Stimulated activated naive B cell treated with anti-CD40 and anti-IgM and Interleukin-4, amounts not matched to agents 10 μg/mL and 1 μg/mL and 100 μg/mL, for 72 hours (primary cell): ENCODE measurements around the gene TUBGCP6.

Experiments
- ATAC-seq, 2 donors: fragments of 150-1000 bp; cut with Tn5 transposase; replicated peaks; 2 replicates each; pipeline ENCODE4 v1.10.0; 2021; ENCODE audit warnings: moderate library complexity in 1 of 2
- DNase-seq: peaks from one replicate; pipeline ENCODE4 v3.0.0; 2021
- H3K27ac Mint-ChIP-seq: one replicate; pipeline ENCODE4 v1.8.0; 2022; ENCODE audit warnings: mild to moderate bottlenecking, mixed read lengths
- H3K27me3 Mint-ChIP-seq, 2 donors: one replicate each; pipeline ENCODE4 v1.8.0; 2022; ENCODE audit warnings: mixed read lengths in 2 of 2
- H3K36me3 Mint-ChIP-seq, 2 donors: one replicate each; pipeline ENCODE4 v1.8.0; 2022; ENCODE audit warnings: mixed read lengths in 2 of 2, mild to moderate bottlenecking in 1 of 2
- H3K4me1 Mint-ChIP-seq, 2 donors: one replicate each; pipeline ENCODE4 v1.8.0; 2022; ENCODE audit warnings: mixed read lengths in 2 of 2, mild to moderate bottlenecking in 1 of 2
- H3K4me3 Mint-ChIP-seq, 2 donors: one replicate each; pipeline ENCODE4 v1.8.0; 2022; ENCODE audit warnings: mild to moderate bottlenecking in 2 of 2, mixed read lengths in 2 of 2, moderate library complexity in 1 of 2
- H3K9me3 Mint-ChIP-seq, 2 donors: one replicate each; pipeline ENCODE4 v1.8.0; 2022; ENCODE audit warnings: mixed read lengths in 2 of 2, mild to moderate bottlenecking in 1 of 2

TUBGCP6 gene

DNA sequence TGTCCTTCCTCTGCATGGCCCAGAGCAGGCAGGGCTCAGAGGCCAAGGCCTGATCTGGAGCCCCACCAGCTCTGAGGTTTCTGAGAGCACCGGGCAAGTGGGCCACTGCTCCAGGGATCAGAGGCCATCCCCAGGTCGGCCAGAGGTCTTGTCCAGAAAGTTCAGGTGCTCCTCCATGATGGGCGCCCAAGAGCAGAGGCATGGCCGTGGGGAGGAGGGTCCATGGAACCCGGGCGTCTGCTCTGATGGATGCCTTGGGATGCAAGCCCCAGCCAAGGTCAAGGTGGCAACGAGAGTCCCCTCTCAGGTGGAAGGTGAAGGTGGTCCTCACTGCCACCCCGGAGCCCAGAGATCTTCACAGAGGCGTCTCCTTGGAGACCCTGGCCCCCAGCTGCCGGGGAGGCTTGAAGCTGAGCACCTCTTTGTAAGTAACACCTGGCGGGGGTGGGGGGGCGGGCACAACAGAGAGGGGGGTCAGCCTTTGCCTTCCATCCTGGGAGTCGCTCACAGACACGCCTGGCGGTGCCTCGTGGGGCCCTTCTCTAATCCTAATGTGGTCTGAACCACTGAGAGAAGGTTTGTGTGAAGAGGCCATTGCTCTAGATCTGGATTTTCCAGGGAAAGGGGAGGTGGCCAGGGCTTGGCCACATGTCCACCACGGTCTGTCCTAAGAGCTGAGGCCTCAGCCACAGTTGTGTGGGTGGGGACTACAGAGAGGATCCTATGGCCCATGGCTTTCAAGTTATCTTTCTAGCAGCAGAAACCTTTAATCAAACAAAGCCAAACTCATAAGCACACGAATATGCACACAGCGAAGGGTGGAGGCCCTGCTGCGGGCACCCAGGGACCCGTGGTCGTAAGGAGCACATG, 8.5 kb upstream of the TUBGCP6 start:
- ATAC-seq (no peak), DNase-seq (no peak)
- H3K4me3 Mint-ChIP-seq: no peak overlapping the region
- H3K9me3 Mint-ChIP-seq: no peaks in the 10 kb centered on the region
- no peak overlapping the region for H3K27ac Mint-ChIP-seq
- peaks cover 0 to under 1% of the 10 kb centered on the region in 2 donors for H3K27me3 Mint-ChIP-seq
- H3K4me1 Mint-ChIP-seq: peaks cover 4 to 23% of the 10 kb centered on the region in 2 donors
- H3K36me3 Mint-ChIP-seq: peaks cover 1 to 3% of the 10 kb centered on the region in 2 donors

DNA sequence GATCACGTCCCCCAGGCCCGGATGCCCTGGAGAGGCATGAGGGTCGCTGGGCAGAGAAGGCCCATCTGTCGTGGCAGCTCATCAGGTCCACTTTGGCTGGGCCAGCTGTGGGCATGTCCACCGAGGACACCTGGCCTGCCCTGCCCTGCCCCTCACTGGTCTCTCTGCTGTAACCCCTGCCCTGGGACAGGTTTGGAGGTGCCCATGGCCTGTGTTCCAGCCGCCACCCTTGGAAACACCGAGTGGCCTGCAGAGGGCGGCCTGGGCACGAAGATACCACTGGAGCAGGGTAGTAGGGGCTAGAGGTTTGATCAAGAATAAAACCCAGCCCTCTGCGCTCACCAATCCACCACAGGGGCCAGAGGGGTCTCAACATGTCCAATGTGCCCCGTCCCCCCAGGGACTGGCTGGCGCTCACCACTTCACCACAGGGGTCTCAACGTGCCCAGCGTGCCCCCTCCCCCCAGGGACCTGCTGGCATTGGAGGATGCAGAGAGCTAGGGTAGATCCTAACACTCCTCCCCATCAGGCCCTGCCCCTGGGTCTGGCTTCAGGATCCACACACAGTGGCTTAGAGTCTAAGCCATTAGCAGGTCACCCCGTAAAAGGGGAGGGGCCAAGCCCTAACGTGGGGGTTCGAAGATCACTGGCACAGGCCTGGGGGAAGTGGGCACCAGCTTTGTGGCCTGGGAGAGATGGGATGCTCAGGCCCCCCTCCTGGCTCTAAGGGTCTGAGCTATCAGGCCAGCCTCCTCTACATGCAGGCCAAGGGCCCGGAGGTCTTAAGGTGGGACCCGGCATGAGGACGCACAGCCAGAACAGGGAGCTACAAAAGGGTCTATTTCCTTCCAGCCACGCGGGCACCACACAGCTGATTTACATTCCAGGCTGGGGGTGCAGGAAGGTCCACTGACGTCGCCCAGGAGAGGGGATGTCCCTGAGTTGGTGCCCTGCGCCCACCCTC, 7.5 kb upstream of the TUBGCP6 start:
- H3K4me1 Mint-ChIP-seq: peaks cover 10 to 30% of the 10 kb centered on the region in 2 donors
- H3K4me3 Mint-ChIP-seq: peak overlapping the region; percentile 46 to 87
- ATAC-seq (peak; percentile 76 to 77), DNase-seq (peak; percentile 68)
- peaks cover 6 to 9% of the 10 kb centered on the region in 2 donors for H3K36me3 Mint-ChIP-seq
- H3K27me3 Mint-ChIP-seq: no peaks in the 10 kb centered on the region
- no peaks in the 10 kb centered on the region for H3K9me3 Mint-ChIP-seq
- H3K27ac Mint-ChIP-seq: no peak overlapping the region

DNA sequence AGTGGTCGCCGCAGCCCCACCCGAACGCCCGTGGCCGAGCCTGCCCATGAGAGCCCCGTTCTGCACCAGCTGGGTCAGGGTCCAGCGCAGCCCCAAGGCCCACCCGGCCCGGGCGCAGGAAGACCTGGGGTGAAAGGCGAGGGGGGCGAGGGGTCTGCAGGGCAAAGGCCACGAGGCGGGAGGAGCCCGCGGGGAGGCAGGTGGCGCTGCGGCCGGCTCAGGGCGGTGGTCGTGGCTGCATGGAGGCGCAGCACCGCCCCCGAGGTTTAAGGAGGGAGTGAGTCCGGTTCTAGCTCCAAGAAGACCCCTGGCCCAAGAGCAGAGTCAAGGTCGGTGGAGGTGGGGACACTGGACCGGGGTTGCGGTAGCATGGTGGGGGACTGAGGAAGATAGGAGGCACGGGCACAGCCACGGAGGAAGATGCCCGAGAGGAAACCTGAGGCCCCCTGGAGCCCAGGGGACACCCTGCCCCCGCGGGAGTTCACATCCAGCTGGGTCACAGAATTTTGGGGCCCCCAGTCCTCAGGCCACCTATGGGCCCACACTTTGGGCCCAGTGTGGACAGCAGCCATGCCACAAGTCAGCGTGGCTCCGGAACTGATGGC, 6.8 kb upstream of the TUBGCP6 start:
- H3K9me3 Mint-ChIP-seq: no peaks in the 10 kb centered on the region
- H3K27ac Mint-ChIP-seq: no peak overlapping the region
- H3K27me3 Mint-ChIP-seq: no peaks in the 10 kb centered on the region
- H3K4me3 Mint-ChIP-seq: peak overlapping the region; percentile 46 to 87
- H3K36me3 Mint-ChIP-seq: peaks cover 10 to 11% of the 10 kb centered on the region in 2 donors
- peaks cover 13 to 34% of the 10 kb centered on the region in 2 donors for H3K4me1 Mint-ChIP-seq
- no peak for DNase-seq
- peak; percentile 3 to 11 for ATAC-seq

GRCh38 chr22:50250555-50251476, 6.0 kb upstream of the TUBGCP6 start, which contains the start of gene HDAC10:
HDAC10 (minus strand) TSS chr22:50251265; CDS start chr22:50251032, 233 bp downstream.
- H3K27ac Mint-ChIP-seq: peak within 1 kb of the TSS; percentile 59
- H3K4me3 Mint-ChIP-seq: peak within 1 kb of the TSS; percentile 85 to 87
- no peaks in the 10 kb centered on the region for H3K27me3 Mint-ChIP-seq
- no peaks in the 10 kb centered on the region for H3K9me3 Mint-ChIP-seq
- DNase-seq (peak; percentile 75), ATAC-seq (peak; percentile 85 to 89)
- peaks cover 13 to 39% of the 10 kb centered on the region in 2 donors for H3K4me1 Mint-ChIP-seq
- H3K36me3 Mint-ChIP-seq: peaks cover 10 to 11% of the 10 kb centered on the region in 2 donors

- ATAC-seq (no peak), DNase-seq (no peak)
- Mint-ChIP-seq H3K27ac (peak overlapping the region; percentile 9), H3K4me1 (peaks cover 13 to 43% of the 10 kb centered on the region in 2 donors), H3K4me3 (peak overlapping the region; percentile 85 to 87), H3K9me3 (no peaks in the 10 kb centered on the region), H3K27me3 (no peaks in the 10 kb centered on the region), H3K36me3 (peaks cover 10% of the 10 kb centered on the region in 2 donors)
Measured at GRCh38 chr22:50250249-50250554, 5.4 kb upstream of the TUBGCP6 start.

DNA sequence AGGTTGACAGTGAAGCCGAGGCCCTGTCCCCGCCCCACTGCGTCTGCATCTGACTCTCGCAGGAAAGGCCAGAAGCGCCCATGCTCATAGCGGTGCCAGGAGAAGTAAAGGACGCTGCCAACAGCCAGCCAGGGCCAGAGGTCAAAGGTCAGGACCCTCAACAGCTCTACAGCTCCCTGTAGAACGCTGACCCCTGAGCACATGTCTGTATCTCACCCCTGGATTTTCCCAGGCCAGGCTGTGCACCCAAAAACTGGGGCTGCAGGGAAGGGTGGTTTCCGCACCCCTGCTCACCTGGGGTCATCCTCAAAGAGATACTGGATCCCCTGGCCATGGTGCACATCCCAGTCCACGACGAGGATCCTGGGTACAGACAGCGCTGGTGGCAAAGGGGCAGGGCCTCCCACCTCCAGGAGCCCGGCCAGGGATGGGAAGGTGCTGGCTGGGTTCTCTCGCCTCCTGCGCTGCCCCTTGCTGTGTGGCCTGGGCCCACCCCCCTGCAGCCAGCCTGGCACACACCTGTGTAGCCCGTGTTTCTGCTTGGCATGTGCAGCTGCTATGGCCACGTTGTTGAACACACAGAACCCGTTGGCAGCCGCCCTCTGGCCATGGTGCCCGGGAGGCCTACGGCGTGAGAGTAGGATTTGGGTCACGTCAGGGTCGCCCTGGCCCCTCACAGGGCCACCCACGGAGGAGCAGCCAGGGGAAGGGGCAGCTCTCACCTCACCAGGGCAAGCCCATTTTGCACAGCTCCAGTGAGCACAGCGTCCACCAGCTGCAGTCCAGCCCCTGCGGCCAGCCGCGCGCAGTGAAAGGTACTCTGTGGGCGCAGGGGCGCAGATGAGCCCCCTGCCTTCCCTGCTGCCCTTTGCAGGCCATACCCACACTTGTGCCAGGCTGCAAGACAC, 4.8 kb upstream of the TUBGCP6 start:
- H3K27ac Mint-ChIP-seq: peak overlapping the region; percentile 9
- H3K4me3 Mint-ChIP-seq: peak overlapping the region; percentile 85 to 87
- peaks cover 16 to 49% of the 10 kb centered on the region in 2 donors for H3K4me1 Mint-ChIP-seq
- H3K27me3 Mint-ChIP-seq: no peaks in the 10 kb centered on the region
- ATAC-seq (no peak), DNase-seq (no peak)
- no peaks in the 10 kb centered on the region for H3K9me3 Mint-ChIP-seq
- H3K36me3 Mint-ChIP-seq: peaks cover 14% of the 10 kb centered on the region in 2 donors

DNA sequence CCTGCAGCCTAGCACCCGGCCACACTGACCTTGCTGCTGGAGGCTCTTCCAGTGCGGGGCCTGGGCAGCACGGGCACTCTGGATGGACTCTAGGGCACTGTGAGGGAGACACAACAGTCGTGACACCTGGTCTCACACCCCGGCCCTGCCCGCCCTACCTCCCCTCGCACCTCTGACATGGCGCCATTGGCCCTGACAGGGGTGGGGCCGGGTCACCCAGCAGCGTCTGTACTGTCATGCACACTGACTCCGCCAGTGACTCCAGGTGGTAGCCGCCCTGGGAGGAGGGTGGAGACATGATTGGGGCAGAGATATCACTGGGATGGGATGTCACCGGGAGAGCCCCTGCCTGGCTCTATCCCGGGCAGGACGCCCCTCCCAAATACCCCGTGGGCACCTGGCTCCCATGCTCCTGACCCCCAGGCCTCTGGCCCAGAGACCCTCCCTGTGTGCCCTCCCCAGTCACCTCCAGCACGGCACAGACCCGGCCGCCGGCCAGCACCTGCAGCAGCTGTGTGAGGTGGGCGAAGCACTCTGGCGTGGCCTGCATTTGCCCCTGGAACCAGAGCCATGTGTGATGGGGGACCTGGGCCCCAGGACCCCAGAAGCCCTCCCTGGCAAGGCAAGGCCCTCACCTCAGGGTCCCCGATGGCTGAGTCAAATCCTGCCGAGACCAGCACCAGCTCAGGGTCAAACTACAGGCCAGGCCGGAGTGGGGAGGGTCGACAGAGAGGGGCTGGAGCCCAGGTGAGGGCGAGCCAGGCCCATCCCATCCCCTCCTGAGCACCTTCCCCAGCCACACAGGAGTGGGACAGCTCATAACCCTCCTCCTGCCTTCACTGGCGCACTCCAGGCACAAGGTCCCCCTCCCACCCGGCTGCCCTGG, 3.6 kb upstream of the TUBGCP6 start:
- Mint-ChIP-seq H3K9me3 (no peaks in the 10 kb centered on the region), H3K27me3 (no peaks in the 10 kb centered on the region), H3K4me3 (no peak overlapping the region), H3K36me3 (peaks cover 14% of the 10 kb centered on the region in 2 donors), H3K27ac (no peak overlapping the region), H3K4me1 (peaks cover 21 to 55% of the 10 kb centered on the region in 2 donors)
- ATAC-seq: no peak
- DNase-seq: no peak

GRCh38 chr22:50247748-50248147, 2.9 kb upstream of the TUBGCP6 start:
- Mint-ChIP-seq H3K4me3 (no peak overlapping the region), H3K36me3 (peaks cover 14% of the 10 kb centered on the region in 2 donors), H3K27me3 (no peaks in the 10 kb centered on the region), H3K27ac (peak overlapping the region; percentile 25), H3K4me1 (peaks cover 21 to 59% of the 10 kb centered on the region in 2 donors), H3K9me3 (no peaks in the 10 kb centered on the region)
- no peak for DNase-seq
- no peak for ATAC-seq

DNA sequence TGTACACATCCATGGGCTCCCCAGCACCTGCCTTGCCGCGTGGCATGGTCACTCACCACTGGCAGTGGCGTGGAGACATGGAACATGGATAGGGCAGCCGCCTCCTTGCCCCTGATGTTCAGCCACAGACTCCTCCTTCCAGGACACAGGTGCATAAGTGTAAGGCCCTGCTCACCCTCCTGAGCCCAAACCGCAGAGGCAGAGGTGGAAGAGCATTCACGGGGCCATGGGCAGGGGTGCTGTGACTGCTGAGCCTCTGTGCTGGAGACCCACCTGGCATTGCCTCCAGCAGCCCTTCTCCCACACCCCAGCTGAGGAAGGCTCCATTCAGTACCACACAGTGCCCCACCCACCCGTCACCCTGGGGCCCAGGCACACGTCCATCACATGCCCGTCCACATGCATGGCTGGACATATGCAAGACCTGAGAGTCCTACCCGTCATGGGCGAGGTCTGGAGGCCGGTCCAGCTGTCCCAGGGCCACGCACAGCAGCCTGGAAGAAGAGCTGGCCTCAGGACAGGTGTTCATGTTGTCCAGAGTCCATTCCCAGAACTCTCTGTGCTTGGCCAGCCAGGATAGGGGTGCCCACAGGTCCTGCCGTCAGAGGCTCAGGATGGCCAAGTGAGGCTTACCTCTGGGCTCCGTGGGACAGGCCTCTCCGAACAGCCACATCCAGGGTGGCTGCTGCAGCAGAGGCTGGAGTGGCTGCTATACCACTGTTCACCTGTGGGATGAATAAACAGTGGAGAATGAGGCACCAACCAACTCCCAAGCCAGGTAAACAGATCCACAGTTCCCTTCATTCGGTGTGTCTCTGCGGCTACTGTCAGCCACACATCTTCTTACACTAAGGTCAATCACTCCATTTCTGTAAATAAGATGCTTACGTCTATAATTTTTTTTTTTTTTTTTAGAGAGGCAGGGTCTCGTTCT, 1.7 kb upstream of the TUBGCP6 start:
- ATAC-seq: no peak
- H3K9me3 Mint-ChIP-seq: no peaks in the 10 kb centered on the region
- H3K4me3 Mint-ChIP-seq: peak overlapping the region; percentile 98 to 100
- H3K27me3 Mint-ChIP-seq: no peaks in the 10 kb centered on the region
- H3K27ac Mint-ChIP-seq: peak overlapping the region; percentile 75
- no peak for DNase-seq
- H3K4me1 Mint-ChIP-seq: peaks cover 25 to 61% of the 10 kb centered on the region in 2 donors
- H3K36me3 Mint-ChIP-seq: peaks cover 14% of the 10 kb centered on the region in 2 donors

DNA sequence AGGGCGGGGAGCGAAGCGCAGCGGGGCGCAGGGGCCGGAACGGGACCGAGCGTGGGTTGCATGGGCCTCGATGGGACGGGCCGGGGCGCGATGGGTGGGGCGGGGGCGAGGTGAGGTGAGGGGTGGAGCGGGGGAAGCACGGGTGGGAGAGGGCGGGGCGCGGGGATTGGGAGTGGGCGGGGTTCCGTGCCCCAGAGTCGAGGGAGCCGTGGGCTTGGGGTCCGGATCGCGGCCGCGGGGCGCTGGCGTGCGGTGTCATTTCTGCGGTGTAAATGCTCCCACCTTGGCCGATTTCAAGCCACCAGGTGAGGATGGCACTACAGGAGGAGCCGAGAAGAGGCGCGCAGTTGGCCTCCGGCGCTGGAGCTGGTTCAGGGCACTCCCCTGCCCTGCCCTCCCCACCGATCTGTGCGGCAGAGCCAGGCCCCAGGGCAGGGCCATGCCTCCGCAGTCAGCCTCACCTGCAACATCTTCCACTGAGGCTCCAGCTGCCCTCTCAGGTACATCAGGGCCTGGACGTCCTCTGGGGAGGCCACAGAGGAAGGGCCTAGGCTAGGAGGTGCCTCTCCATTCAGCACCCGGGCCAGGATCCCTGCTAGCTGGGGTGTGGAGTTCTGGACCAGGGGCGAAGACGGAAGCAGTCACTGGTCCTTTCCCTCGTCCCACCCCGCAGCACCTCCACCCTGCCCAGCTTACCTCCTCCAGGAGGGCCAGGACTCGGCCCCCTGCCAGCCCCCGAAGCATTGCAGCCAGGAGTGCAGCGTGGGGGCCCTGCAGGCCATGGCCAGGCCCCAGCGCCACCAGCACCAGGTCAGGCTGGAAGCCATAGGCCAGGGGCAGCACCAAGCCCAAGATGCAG, 620 bp upstream of the TUBGCP6 start:
- no peak for DNase-seq
- peak; percentile 4 to 17 for ATAC-seq
- Mint-ChIP-seq H3K36me3 (peaks cover 14% of the 10 kb centered on the region in 2 donors), H3K9me3 (no peaks in the 10 kb centered on the region), H3K4me1 (peaks cover 30 to 66% of the 10 kb centered on the region in 2 donors), H3K4me3 (peak overlapping the region; percentile 98 to 100), H3K27ac (peak overlapping the region; percentile 100), H3K27me3 (no peaks in the 10 kb centered on the region)
